Measurements from ENCODE around the gene FUT8.

DNA sequence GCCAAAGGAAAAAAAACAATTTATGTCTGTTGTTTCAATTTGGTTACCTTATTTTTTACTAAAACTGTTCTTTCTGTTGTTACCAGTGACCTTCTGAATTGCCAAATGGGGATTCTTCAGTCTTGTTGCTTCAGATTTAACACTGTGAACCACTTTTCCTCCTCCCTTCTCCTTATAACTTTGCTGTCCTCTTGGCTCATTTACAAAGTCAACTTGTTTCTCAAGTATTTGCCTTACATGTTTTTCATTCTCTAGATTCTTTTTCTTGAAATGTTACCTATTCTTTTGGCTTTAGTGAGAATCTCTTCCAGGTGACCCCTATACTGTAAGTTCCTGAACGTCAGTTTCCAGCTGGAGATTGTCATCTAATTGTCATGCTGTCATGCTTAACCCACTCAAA, 19.4 kb downstream of the FUT8 start:
- no peak for TF ChIP-seq ZFP3 (CRISPR knock-in tag; IDR thresholded peaks at IDR 0.05)
- no peak for TF ChIP-seq ZFP30 (CRISPR knock-in tag; IDR thresholded peaks at IDR 0.05)
- no peak for TF ChIP-seq PPARA (CRISPR knock-in tag; IDR thresholded peaks at IDR 0.05; ENCODE audit: borderline replicate concordance)
- no peak; the same call in 1 of the 2 replicates for TF ChIP-seq ISL1 (CRISPR knock-in tag; IDR thresholded peaks at IDR 0.05)
- TF ChIP-seq RARB (CRISPR knock-in tag; IDR thresholded peaks at IDR 0.05): no peak
- TF ChIP-seq ARNTL (CRISPR knock-in tag; IDR thresholded peaks at IDR 0.05; ENCODE audit: borderline replicate concordance, low read depth): no peak
- TF ChIP-seq SNAI2 (CRISPR knock-in tag; IDR thresholded peaks at IDR 0.05): no peak
- TF ChIP-seq ZC3H10 (CRISPR knock-in tag; IDR thresholded peaks at IDR 0.05): no peak
